Neural crest cell (in vitro differentiated cells): ENCODE data around the gene TACSTD2. TPM values are rescaled to one million over a fixed set of nuclear protein-coding genes. Genes with fewer than 3 reads are reported as not detected.

Experiments
- DNase-seq: peaks from one replicate; pipeline ENCODE4 v3.0.0; 2021; ENCODE audit warnings: low read depth, mixed read lengths, low spot score
- H3K27ac Mint-ChIP-seq: one replicate; pipeline ENCODE4 v1.8.0; 2021; ENCODE audit warnings: mild to moderate bottlenecking, mixed read lengths; ENCODE audit not compliant: unreplicated experiment
- H3K27me3 Mint-ChIP-seq: 2 replicates; pipeline ENCODE4 v1.8.0; 2021; ENCODE audit warnings: low read depth, mild to moderate bottlenecking, mixed read lengths
- H3K36me3 Mint-ChIP-seq: 2 replicates; pipeline ENCODE4 v1.8.0; 2021; ENCODE audit warnings: low read depth, mild to moderate bottlenecking, mixed read lengths
- H3K4me1 Mint-ChIP-seq: 2 replicates; pipeline ENCODE4 v1.8.0; 2021; ENCODE audit warnings: mixed read lengths
- H3K4me3 Mint-ChIP-seq: one replicate; pipeline ENCODE4 v1.8.0; 2021; ENCODE audit warnings: mild to moderate bottlenecking, mixed read lengths
- H3K9me3 Mint-ChIP-seq: 2 replicates; pipeline ENCODE4 v1.8.0; 2021; ENCODE audit warnings: mixed read lengths
- total RNA-seq: library from RNA; stranded (reverse); gene quantifications from 2 replicates; pipeline ENCODE4 v1.2.1, GENCODE V29; 2021
- TF ChIP-seq, protein P1 (sequence below): fragments of 200-600 bp; sonication (generic); conservative IDR thresholded peaks from 2 replicates; pipeline ENCODE4 v1.5.0; 2021; ENCODE audit warnings: antibody characterized with exemption, mild to moderate bottlenecking

The TACSTD2 gene
- total RNA-seq, 1 donor from 2014 or later, result not detected

GRCh38 chr1:58572690-58573089, 4.4 kb downstream of the TACSTD2 start:
- DNase-seq, result no peak
- Mint-ChIP-seq H3K27ac (no peak overlapping the region), H3K36me3 (no peaks in the 10 kb centered on the region), H3K27me3 (peaks cover 32% of the 10 kb centered on the region), H3K4me3 (no peak overlapping the region), H3K9me3 (no peaks in the 10 kb centered on the region), H3K4me1 (peaks cover 32% of the 10 kb centered on the region)
- TF ChIP-seq, protein P1, sequence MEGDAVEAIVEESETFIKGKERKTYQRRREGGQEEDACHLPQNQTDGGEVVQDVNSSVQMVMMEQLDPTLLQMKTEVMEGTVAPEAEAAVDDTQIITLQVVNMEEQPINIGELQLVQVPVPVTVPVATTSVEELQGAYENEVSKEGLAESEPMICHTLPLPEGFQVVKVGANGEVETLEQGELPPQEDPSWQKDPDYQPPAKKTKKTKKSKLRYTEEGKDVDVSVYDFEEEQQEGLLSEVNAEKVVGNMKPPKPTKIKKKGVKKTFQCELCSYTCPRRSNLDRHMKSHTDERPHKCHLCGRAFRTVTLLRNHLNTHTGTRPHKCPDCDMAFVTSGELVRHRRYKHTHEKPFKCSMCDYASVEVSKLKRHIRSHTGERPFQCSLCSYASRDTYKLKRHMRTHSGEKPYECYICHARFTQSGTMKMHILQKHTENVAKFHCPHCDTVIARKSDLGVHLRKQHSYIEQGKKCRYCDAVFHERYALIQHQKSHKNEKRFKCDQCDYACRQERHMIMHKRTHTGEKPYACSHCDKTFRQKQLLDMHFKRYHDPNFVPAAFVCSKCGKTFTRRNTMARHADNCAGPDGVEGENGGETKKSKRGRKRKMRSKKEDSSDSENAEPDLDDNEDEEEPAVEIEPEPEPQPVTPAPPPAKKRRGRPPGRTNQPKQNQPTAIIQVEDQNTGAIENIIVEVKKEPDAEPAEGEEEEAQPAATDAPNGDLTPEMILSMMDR, result no peak

DNA sequence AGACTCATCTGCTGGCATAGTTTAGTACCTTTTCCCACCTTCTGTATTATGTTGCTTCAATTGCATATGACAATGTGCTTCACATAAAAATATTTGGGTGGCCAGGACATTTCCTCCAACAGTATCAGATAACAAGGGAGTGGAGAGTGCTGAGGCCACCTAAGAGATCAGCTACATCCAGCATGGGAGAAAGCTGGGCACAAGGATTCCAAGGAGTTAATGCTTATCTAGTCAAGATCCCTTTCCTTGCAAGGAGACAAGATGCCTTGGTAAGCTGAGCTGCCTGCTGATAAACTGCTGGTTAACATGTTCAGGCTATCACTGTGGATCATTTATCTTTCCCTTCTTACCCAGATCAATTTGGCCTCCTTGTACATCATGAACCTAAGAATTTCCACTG, 5.4 kb downstream of the TACSTD2 start:
- Mint-ChIP-seq H3K4me3 (no peak overlapping the region), H3K27ac (no peak overlapping the region)
- DNase-seq, result no peak

DNA sequence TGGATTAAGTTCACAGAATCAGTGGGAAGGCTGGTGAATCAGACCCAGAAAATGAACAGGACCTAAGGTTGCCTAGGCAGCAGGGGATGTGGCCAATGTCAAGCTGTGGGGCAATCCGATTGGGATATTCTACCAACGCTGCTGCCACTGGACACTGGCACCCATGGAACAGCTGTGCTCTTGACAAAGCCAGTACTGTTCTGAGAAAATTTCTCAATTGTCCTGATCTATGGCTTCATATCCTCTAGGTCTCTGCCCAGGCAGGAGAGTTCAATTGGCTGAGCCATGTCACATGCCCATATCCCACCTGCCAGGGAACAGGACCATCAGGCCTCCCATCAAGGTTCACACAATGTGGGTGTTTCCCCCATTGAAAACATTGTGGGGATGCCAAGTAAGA, 6.2 kb downstream of the TACSTD2 start:
- TF ChIP-seq, protein P1, result no peak
- no peaks in the 10 kb centered on the region for H3K36me3 Mint-ChIP-seq
- H3K4me3 Mint-ChIP-seq, result no peak overlapping the region
- H3K27ac Mint-ChIP-seq, result no peak overlapping the region
- peaks cover 15% of the 10 kb centered on the region for H3K27me3 Mint-ChIP-seq
- H3K4me1 Mint-ChIP-seq, result peaks cover 33% of the 10 kb centered on the region
- DNase-seq, result no peak
- H3K9me3 Mint-ChIP-seq, result no peaks in the 10 kb centered on the region

More for the DNA sequence above, 5.4 kb downstream of the TACSTD2 start:
- TF ChIP-seq, protein P1, result no peak
- Mint-ChIP-seq H3K9me3 (no peaks in the 10 kb centered on the region), H3K27me3 (peaks cover 23% of the 10 kb centered on the region), H3K36me3 (no peaks in the 10 kb centered on the region), H3K4me1 (peaks cover 27% of the 10 kb centered on the region)

DNA sequence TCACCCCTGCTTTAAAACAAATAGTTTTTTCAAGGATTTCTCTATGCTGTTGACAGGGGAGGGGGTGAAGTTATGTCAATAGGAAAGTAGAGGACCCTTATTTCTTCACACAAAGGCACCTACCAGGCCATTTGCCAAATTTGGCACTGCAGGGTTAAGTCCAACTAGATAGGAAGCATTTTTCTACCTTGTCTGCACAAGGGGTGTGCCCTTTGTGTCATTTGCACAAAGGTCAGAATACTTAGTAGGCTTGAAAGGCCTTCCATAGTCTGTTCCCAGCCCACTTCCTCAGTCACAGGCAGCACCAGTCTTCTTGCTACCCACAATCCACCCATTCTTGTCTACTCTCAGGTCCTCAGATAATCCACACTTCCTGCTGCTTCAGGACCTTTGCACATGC, 7.0 kb downstream of the TACSTD2 start:
- no peak for DNase-seq
- Mint-ChIP-seq H3K36me3 (no peaks in the 10 kb centered on the region), H3K4me3 (no peak overlapping the region), H3K4me1 (peaks cover 33% of the 10 kb centered on the region), H3K27ac (no peak overlapping the region), H3K27me3 (peaks cover 8% of the 10 kb centered on the region), H3K9me3 (no peaks in the 10 kb centered on the region)
- TF ChIP-seq, protein P1, result no peak

GRCh38 chr1:58568911-58569310, 8.1 kb downstream of the TACSTD2 start:
- peaks cover under 1% of the 10 kb centered on the region for H3K27me3 Mint-ChIP-seq
- no peak for DNase-seq
- H3K36me3 Mint-ChIP-seq, result no peaks in the 10 kb centered on the region
- TF ChIP-seq, protein P1, result no peak
- H3K9me3 Mint-ChIP-seq, result no peaks in the 10 kb centered on the region
- H3K4me3 Mint-ChIP-seq, result no peak overlapping the region
- no peak overlapping the region for H3K27ac Mint-ChIP-seq
- peaks cover 29% of the 10 kb centered on the region for H3K4me1 Mint-ChIP-seq
